GM23248 (cell line): ENCODE results near the gene TMEM273. TPM values are rescaled to one million over a fixed set of nuclear protein-coding genes. Genes with fewer than 3 reads are reported as not detected.

Source experiments
- DNase-seq: peaks from one replicate; pipeline ENCODE4 v3.0.0-alpha.2; 2015
- H2AFZ ChIP-seq: fragments of 200-600 bp; sonication (generic); 2 replicates; pipeline ENCODE4 v1.6.1; 2016; ENCODE audit warnings: antibody characterized with exemption
- H3F3A ChIP-seq: fragments of 200-600 bp; sonication (generic); 2 replicates; pipeline ENCODE4 v1.6.1; 2016; ENCODE audit warnings: mild to moderate bottlenecking, antibody characterized with exemption, mixed run types; ENCODE audit not compliant: insufficient read depth
- H3K27ac ChIP-seq: fragments of 200-600 bp; sonication (generic); 2 replicates; pipeline ENCODE4 v1.5.1; 2016; ENCODE audit warnings: mild to moderate bottlenecking
- H3K27me3 ChIP-seq: fragments of 200-600 bp; sonication (generic); replicated peaks from 2 replicates; pipeline ENCODE4 v1.6.1; 2016; ENCODE audit warnings: mild to moderate bottlenecking; ENCODE audit not compliant: insufficient read depth
- H3K36me3 ChIP-seq: fragments of 200-600 bp; sonication (generic); 2 replicates; pipeline ENCODE4 v1.6.1; 2016; ENCODE audit warnings: low read depth, mild to moderate bottlenecking
- H3K4me1 ChIP-seq: fragments of 200-600 bp; sonication (generic); 2 replicates; pipeline ENCODE4 v1.6.1; 2016; ENCODE audit warnings: mild to moderate bottlenecking; ENCODE audit not compliant: insufficient read depth
- H3K4me2 ChIP-seq: fragments of 200-600 bp; sonication (generic); one replicate; pipeline ENCODE4 v1.6.1; 2016; ENCODE audit warnings: mild to moderate bottlenecking; ENCODE audit not compliant: unreplicated experiment
- H3K4me3 ChIP-seq: fragments of 200-600 bp; sonication (generic); 2 replicates; pipeline ENCODE4 v1.5.1; 2016; ENCODE audit warnings: mild to moderate bottlenecking
- H3K79me2 ChIP-seq: fragments of 200-600 bp; sonication (generic); 2 replicates; pipeline ENCODE4 v1.6.1; 2016; ENCODE audit warnings: mild to moderate bottlenecking; ENCODE audit not compliant: insufficient read depth
- H3K9ac ChIP-seq: fragments of 200-600 bp; sonication (generic); 2 replicates; pipeline ENCODE4 v1.6.1; 2016; ENCODE audit warnings: mild to moderate bottlenecking
- H3K9me2 ChIP-seq: fragments of 200-600 bp; sonication (generic); 2 replicates; pipeline ENCODE4 v1.6.1; 2016; ENCODE audit warnings: mixed run types, mild to moderate bottlenecking, moderate library complexity; ENCODE audit not compliant: insufficient read depth
- H3K9me3 ChIP-seq: fragments of 200-600 bp; sonication (generic); one replicate; pipeline ENCODE4 v1.6.1; 2017; ENCODE audit warnings: low read depth
- H4K20me1 ChIP-seq: fragments of 200-600 bp; sonication (generic); 2 replicates; pipeline ENCODE4 v1.6.0; 2016; ENCODE audit not compliant: insufficient read depth
- EZH2 ChIP-seq: fragments of 200-600 bp; sonication (generic); IDR thresholded peaks from 2 replicates; pipeline ENCODE4 v1.6.1; 2018; ENCODE audit warnings: antibody characterized with exemption, mild to moderate bottlenecking; ENCODE audit not compliant: insufficient read depth, poor library complexity, severe bottlenecking
- EZH2phosphoT487 ChIP-seq: fragments of 200-600 bp; sonication (generic); IDR thresholded peaks from 2 replicates; pipeline ENCODE4 v1.6.1; 2018; ENCODE audit warnings: antibody characterized with exemption, moderate library complexity, mild to moderate bottlenecking, low read depth; ENCODE audit not compliant: insufficient read depth
- WGBS, 2 experiments: methylation state at CpG; one replicate each; pipeline ENCODE4 v1.1.6; 2015 to 2017; ENCODE audit warnings: low lambda C conversion rate in 2 of 2, low coverage in 1 of 2; ENCODE audit errors: missing lambda C conversion rate in 2 of 2; 5-methylcytosine and 5-hydroxymethylcytosine counted together
- in situ Hi-C: fragments of 300-500 bp; cut with MboI; formaldehyde crosslinking; loops from 2 replicates; pipeline ENCODE4 v1.15.0; 2020
- polyA plus RNA-seq: library from polyadenylated mRNA; unstranded; fragments of >200 nt; fragmentation: Nextera tagmentation; extraction: Ambion mirVana; gene quantifications from 2 replicates; pipeline ENCODE4 v1.2.1, GENCODE V29; 2016
- total RNA-seq: library from RNA; depleted of rRNA; stranded (reverse); fragments of >200 nt; shearing (Covaris generic); gene quantifications from 2 replicates; pipeline ENCODE4 v1.2.3, GENCODE V29; 2014

TMEM273 gene
- total and polyA plus RNA-seq, 2 experiments from 2014 or later, result not detected

- TF ChIP-seq EZH2phosphoT487 (no peak), EZH2 (no peak)
- H3F3A ChIP-seq, result no peaks in the 10 kb centered on the region
- no peak for DNase-seq
- WGBS, 2 experiments, result 37 to 40% methylated on average over 7 of the region's 7 CpGs
- H3K79me2 ChIP-seq, result no peaks in the 10 kb centered on the region
- H3K27me3 ChIP-seq, result 0 out of 2 replicates have a peak, but pooled peaks cover 10% of the 10 kb centered on the region
- H3K36me3 ChIP-seq, result no peaks in the 10 kb centered on the region
- in situ Hi-C loops, result no loop called here
- no peak overlapping the region for H3K9ac ChIP-seq
- no peaks in the 10 kb centered on the region for H3K9me3 ChIP-seq
- H4K20me1 ChIP-seq, result no peaks in the 10 kb centered on the region
- no peak overlapping the region for H3K4me2 ChIP-seq
- no peak overlapping the region for H2AFZ ChIP-seq
- H3K9me2 ChIP-seq, result no peaks in the 10 kb centered on the region
- no peaks in the 10 kb centered on the region for H3K4me1 ChIP-seq
- no peak overlapping the region for H3K4me3 ChIP-seq
- no peak overlapping the region for H3K27ac ChIP-seq
Observed at GRCh38 chr10:49230004-49230403, 41.8 kb upstream of the TMEM273 start.

GRCh38 chr10:49228677-49229076 is 40.5 kb upstream of the TMEM273 start:
- H4K20me1 ChIP-seq, result no peaks in the 10 kb centered on the region
- no peak overlapping the region for H3K4me3 ChIP-seq
- no peak overlapping the region for H3K9ac ChIP-seq
- TF ChIP-seq EZH2 (no peak), EZH2phosphoT487 (no peak)
- no peaks in the 10 kb centered on the region for H3K4me1 ChIP-seq
- no peaks in the 10 kb centered on the region for H3K79me2 ChIP-seq
- no peak overlapping the region for H2AFZ ChIP-seq
- DNase-seq, result no peak
- H3F3A ChIP-seq, result no peaks in the 10 kb centered on the region
- H3K4me2 ChIP-seq, result no peak overlapping the region
- no peaks in the 10 kb centered on the region for H3K36me3 ChIP-seq
- 0 out of 2 replicates have a peak, but pooled peaks cover 10% of the 10 kb centered on the region for H3K27me3 ChIP-seq
- H3K9me2 ChIP-seq, result no peaks in the 10 kb centered on the region
- in situ Hi-C loops, result no loop called here
- H3K27ac ChIP-seq, result no peak overlapping the region
- H3K9me3 ChIP-seq, result no peaks in the 10 kb centered on the region
- 70 to 72% methylated on average over 20 of the region's 20 CpGs for WGBS, 2 experiments

- in situ Hi-C loops, result no loop called here
- TF ChIP-seq EZH2phosphoT487 (no peak), EZH2 (no peak)
- 52 to 62% methylated on average over 5 of the region's 5 CpGs for WGBS, 2 experiments
Observed at GRCh38 chr10:49227406-49227805, 39.2 kb upstream of the TMEM273 start.

GRCh38 chr10:49226594-49226993 is 38.4 kb upstream of the TMEM273 start:
- Histone ChIP-seq H3K9me3 (no peaks in the 10 kb centered on the region), H3K4me3 (no peak overlapping the region), H3K79me2 (no peaks in the 10 kb centered on the region), H3K27me3 (0 out of 2 replicates have a peak, but pooled peaks cover 7% of the 10 kb centered on the region), H3K9ac (no peak overlapping the region), H3K36me3 (no peaks in the 10 kb centered on the region), H3K9me2 (no peaks in the 10 kb centered on the region), H4K20me1 (no peaks in the 10 kb centered on the region), H3K27ac (no peak overlapping the region), H3K4me2 (no peak overlapping the region), H2AFZ (no peak overlapping the region), H3F3A (no peaks in the 10 kb centered on the region), H3K4me1 (no peaks in the 10 kb centered on the region)
- TF ChIP-seq EZH2 (no peak), EZH2phosphoT487 (no peak)
- WGBS, 2 experiments, result 32 to 40% methylated on average over 4 of the region's 4 CpGs
- in situ Hi-C loops, result no loop called here
- DNase-seq, result no peak

More at GRCh38 chr10:49227406-49227805, 39.2 kb upstream of the TMEM273 start:
- no peaks in the 10 kb centered on the region for H3K36me3 ChIP-seq
- H3K27me3 ChIP-seq, result 0 out of 2 replicates have a peak, but pooled peaks cover 10% of the 10 kb centered on the region
- no peaks in the 10 kb centered on the region for H3K9me2 ChIP-seq
- H3F3A ChIP-seq, result no peaks in the 10 kb centered on the region
- no peak overlapping the region for H2AFZ ChIP-seq
- no peaks in the 10 kb centered on the region for H3K79me2 ChIP-seq
- no peaks in the 10 kb centered on the region for H4K20me1 ChIP-seq
- H3K27ac ChIP-seq, result no peak overlapping the region
- no peak overlapping the region for H3K9ac ChIP-seq
- no peak overlapping the region for H3K4me2 ChIP-seq
- H3K4me3 ChIP-seq, result no peak overlapping the region
- no peak for DNase-seq
- H3K4me1 ChIP-seq, result no peaks in the 10 kb centered on the region
- no peaks in the 10 kb centered on the region for H3K9me3 ChIP-seq
